GM21786 (cell line): Measurements from ENCODE around the gene EPHX1.
"Not testable (repeated sequence)": the region's sequence is repeated elsewhere in the genome, so short reads cannot be mapped to it uniquely, and the experiment has no call there.

Experiments used
- ATAC-seq: cut with Tn5 transposase; IDR thresholded peaks from one replicate; pipeline ENCODE4 v1.9.1; 2021; ENCODE audit not compliant: unreplicated experiment

The EPHX1 gene

GRCh38 chr1:225809842-225810578, at the start of gene EPHX1:
TSS of gene EPHX1 (plus strand) at chr1:225810124. CDS start at chr1:225828730, 18,606 bp downstream.
- ATAC-seq = peak; percentile 96

- ATAC-seq = no peak
Observed at GRCh38 chr1:225760531-225760930, 49.4 kb upstream of the EPHX1 start.

DNA sequence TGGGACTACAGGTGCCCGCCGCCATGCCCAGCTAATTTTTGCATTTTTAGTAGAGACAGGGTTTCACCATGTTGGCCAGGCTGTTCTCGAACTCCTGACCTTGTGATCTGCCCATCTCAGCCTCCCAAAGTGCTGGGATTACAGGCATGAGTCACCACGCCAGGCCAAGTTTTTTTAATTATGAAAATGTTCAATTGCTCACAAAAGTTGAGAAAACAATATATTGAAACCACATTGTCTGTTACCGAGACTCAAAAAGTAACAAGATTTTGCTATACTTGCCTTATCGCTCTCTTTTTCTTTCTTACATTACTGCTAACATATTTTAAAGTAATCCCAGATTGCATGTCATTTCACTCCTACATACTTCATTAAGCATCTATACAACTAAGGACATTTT, 48.5 kb upstream of the EPHX1 start:
- not testable (repeated sequence) for ATAC-seq

GRCh38 chr1:225762002-225762441, 47.9 kb upstream of the EPHX1 start:
- ATAC-seq = no peak

DNA sequence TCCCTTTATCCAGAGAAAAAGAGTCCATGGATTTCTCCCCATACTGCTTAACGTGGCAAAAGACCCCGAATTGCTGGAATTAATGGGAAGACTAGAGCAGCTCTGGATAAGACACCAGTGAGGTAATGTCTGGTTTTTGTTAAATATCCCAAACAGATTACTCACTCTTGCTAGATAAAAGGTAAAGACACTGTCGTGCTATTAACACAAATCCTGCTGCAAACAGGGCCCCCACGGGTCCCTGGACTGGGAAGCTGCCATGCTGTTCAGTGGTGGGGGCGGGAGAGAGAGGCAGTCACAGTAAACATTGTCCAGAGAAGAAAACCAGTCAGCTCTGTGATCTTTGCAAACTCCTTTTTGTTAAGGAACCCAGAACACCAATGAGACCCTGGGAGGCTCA, 47.5 kb upstream of the EPHX1 start:
- no peak for ATAC-seq

GRCh38 chr1:225763716-225764548, 46.0 kb upstream of the EPHX1 start:
- no peak for ATAC-seq

- ATAC-seq = no peak
Observed at GRCh38 chr1:225765982-225766674, 43.8 kb upstream of the EPHX1 start.

DNA sequence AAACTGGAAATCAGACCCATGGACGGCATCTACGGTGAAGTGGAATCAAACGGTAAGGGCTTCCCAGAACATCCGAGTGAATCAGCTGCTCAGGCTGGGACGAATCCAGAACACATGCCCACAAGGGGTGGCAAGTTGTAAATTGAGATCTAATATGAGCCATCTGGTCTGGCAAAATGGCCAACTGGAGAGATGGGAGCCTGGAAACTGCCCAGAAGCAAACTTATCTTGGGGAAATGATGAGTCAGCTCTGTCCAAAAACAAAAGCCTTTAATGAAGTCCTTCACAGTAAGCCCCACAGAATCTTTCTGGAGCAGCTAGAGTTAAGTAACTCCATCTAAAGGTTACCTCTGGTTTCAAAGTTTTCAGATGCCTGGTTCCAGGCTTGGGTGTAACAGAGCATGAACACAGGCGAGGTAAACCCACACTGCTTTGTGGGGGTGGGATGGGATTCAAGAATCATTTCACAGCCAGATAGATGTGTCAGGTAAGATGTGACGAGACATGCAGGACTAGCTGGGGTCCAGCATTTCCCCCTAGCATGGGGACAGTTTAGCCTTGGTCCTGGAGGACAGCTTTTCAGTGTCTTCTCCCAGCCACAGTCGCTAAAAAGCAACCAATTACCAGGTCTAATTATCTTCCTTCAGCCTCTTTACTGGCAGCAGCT, 42.8 kb upstream of the EPHX1 start:
- ATAC-seq = no peak

DNA sequence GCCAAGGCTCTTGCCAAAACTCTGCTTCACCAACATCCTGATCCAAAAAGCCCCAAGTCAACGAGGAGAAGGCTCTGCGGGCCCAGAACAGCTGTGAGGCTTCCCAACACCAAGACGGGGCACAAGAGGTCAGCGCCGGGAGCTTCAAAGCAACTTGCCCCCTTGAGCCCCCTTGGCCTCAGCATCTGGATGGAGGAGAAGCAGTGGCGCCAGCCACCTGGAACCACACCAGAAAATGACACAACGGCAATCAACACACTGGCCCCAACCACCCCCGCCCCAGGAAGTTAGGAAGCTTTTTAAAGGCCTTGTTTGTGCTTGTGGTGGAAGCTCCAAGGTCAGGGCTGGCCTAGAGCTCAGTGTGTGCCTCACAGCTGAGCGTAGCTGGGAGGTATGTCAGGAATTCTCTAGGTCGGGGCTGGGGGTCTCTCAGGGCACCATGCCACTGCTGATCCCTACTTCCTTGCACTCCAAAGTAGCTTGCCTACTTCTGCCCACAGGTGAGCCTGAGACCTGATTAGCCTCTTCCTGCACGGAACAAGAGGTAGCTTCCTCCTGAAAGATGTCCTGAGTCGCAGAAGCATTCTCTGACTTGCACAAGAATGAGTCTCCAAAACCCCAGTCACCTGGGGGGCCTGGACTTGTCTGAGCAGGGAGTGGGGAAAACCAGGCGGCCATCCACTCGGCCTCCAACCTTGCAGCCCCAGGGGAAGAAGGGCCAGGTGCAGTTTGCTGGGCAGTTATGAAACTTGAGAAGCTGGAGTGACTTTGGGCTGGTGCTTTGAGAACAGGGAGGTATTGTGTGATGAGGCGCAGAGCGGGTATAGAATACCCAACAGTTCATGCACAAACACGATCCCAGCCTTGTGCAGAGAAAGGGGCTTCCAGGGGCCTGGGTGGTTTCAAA, 42.0 kb upstream of the EPHX1 start:
- no peak for ATAC-seq

DNA sequence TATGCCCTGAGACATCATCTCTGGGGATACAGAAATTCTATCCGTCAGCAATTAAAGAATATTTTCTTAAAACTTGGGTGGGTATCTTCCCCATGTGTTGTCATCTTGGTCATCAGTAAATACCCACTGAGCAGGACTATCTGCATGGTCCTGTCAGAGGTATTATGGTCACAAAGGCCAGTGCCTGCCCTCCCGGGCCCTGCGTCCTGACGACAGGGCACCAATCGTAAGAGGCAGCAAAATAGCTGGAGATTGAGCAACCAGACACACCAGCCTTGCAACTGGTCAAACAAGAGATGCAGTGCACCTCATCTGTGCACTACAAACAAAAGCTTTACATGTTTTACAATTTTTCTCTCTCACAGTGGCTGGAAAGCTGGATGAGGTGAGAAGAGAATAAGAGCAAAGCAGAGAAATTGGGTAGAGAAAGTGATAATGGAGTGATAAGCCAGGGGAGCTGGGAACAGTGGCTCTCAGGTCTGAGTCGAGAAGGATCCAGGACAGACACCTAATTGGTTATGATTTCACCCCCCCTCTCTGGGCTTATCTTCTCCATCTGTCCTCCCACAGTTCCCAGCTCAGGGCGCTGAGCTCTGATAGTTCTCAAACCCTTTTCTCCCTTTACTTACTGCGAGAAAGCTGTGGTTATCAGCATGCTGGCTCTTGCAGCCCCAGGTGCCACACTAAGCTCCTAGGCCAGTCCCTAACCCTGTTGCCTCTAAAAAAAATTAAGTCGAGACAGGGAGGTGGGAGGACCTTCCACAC, 41.1 kb upstream of the EPHX1 start:
- no peak for ATAC-seq

GRCh38 chr1:225769687-225770086, 40.2 kb upstream of the EPHX1 start:
- ATAC-seq = no peak

GRCh38 chr1:225770561-225771248, 39.2 kb upstream of the EPHX1 start:
- no peak for ATAC-seq

- ATAC-seq = no peak
Observed at GRCh38 chr1:225771661-225772322, 38.1 kb upstream of the EPHX1 start.

- ATAC-seq = peak; percentile 72
Observed at GRCh38 chr1:225772323-225772768, 37.6 kb upstream of the EPHX1 start.

- no peak for ATAC-seq
Observed at GRCh38 chr1:225772848-225773247, 37.1 kb upstream of the EPHX1 start.

DNA sequence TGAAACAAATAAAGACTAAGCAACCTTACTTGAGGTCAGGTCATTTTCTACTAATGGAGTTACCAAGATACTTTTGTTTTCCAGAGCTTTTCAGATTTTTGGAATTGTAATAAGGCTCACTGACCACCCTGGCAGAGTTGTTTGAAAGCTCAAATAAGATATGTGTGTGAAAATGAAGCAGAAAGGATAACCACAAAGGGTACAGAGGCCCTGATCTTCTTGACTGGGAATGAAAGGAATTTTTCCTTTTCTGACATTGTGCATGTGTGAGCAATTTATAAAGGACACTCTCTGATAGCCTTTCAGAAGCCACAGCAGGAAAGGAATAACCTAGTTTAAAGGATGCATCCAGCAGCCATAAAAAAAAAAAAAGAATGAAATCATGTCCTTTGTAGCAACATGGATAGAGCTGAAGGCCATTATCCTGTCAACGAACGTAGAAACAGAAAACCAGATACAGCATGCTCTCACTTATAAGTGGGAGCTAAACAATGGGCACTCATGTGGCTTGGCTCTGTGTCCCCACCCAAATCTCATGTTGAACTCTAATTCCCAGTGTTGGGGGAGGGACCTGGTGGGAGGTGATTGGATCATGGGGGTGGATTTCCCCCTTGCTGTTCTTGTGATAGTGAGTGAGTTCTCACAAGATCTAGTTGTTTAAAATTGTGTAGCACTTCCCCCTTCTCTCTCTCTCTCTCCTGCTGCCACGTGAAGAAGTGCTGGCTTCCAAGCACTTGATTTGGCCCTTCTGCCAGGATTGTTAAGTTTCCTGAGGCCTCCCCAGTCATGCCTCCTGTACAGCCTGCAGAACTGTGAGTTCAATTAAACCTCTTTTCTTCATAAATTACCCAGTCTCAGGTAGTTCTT, 35.4 kb upstream of the EPHX1 start:
- ATAC-seq = no peak

- ATAC-seq = no peak
Observed at GRCh38 chr1:225776294-225776693, 33.6 kb upstream of the EPHX1 start.
